H1 (cell line): ENCODE data around the gene ETV1. TPM values are rescaled to one million over a fixed set of nuclear protein-coding genes. Genes with fewer than 3 reads are reported as not detected.

Source experiments
- ATF2 ChIP-seq: IDR thresholded peaks from 2 replicates; pipeline ENCODE4 v1.6.1; 2012; ENCODE audit warnings: low read length, inconsistent platforms
- CBX5 ChIP-seq: fragments of 300-800, 300-1000 bp; sonication (generic); IDR thresholded peaks from 2 replicates; pipeline ENCODE4 v1.7.1; 2016; ENCODE audit warnings: antibody characterized with exemption, low read length, low read depth
- CEBPB ChIP-seq: IDR thresholded peaks from 2 replicates; pipeline ENCODE4 v1.6.1; 2012; ENCODE audit warnings: low read depth, low read length
- FOSL1 ChIP-seq: IDR thresholded peaks from 2 replicates; pipeline ENCODE4 v1.6.1; 2011; ENCODE audit warnings: mild to moderate bottlenecking, low read depth, low read length, moderate library complexity; ENCODE audit not compliant: insufficient read depth
- GABPA ChIP-seq: IDR thresholded peaks from 2 replicates; pipeline ENCODE4 v1.6.1; 2011; ENCODE audit warnings: mild to moderate bottlenecking, low read length, moderate library complexity, borderline replicate concordance; ENCODE audit not compliant: insufficient read depth
- KDM4A ChIP-seq: IDR thresholded peaks from one replicate; pipeline ENCODE4 v1.7.1; 2012; ENCODE audit warnings: low read depth, mild to moderate bottlenecking, moderate library complexity, low read length, inconsistent platforms; ENCODE audit not compliant: severe bottlenecking
- PHF8 ChIP-seq: fragments of 200-600 bp; sonication (generic); conservative IDR thresholded peaks from 2 replicates; pipeline ENCODE4 v1.7.1; 2012; ENCODE audit warnings: low read depth, mild to moderate bottlenecking, inconsistent platforms, low read length, moderate library complexity
- RNF2 ChIP-seq: fragments of 200-900, 300-1000 bp; sonication (generic); IDR thresholded peaks from 2 replicates; pipeline ENCODE4 v1.7.1; 2016; ENCODE audit warnings: borderline replicate concordance, low read depth, mild to moderate bottlenecking, antibody characterized with exemption, low read length; ENCODE audit not compliant: poor library complexity, severe bottlenecking; ENCODE audit errors: missing control alignments
- TCF12 ChIP-seq: IDR thresholded peaks from 2 replicates; pipeline ENCODE4 v1.6.1; 2011; ENCODE audit warnings: low read depth, mild to moderate bottlenecking, low read length
- polyA plus RNA-seq, 7 experiments: library from polyadenylated mRNA; depleted of rRNA in 3 of 7; stranded (reverse) in 5 of 7; unstranded in 2 of 7; fragments of >200 nt in 5 of 7; fragments of 200-250 nt in 2 of 7; gene quantifications; 1 replicate in 5 of 7; 2 replicates in 1 of 7; 4 replicates in 1 of 7; pipeline versions ENCODE4 v1.2.1 to v1.2.3, GENCODE V29; 2011 to 2013; ENCODE audit warnings: missing spikeins in 2 of 7, mixed read lengths in 2 of 7
- total RNA-seq: library from RNA; stranded (reverse); fragmentation: NEBNext Ultra II Directional; extraction: Animal tissue kit (Norgen Biotek cat#: 25700); gene quantifications from 2 replicates; pipeline ENCODE4 v1.2.1, GENCODE V29; 2021

Gene ETV1
- total and polyA plus RNA-seq, 2 of the 8 experiments (the other 6 are each of a cell fraction or from before 2014, with no cell fraction given): 58.3 to 91.2 TPM

GRCh38 chr7:13947535-13947934 lies 41.9 kb downstream of the ETV1 start (continued):
- no peak for TF ChIP-seq ATF2
- no peak for TF ChIP-seq PHF8
- TF ChIP-seq TCF12: no peak
- TF ChIP-seq CBX5: no peak
- TF ChIP-seq CEBPB: no peak
- TF ChIP-seq FOSL1: no peak
- TF ChIP-seq GABPA: no peak
- no peak for TF ChIP-seq KDM4A
- no peak for TF ChIP-seq RNF2
